ELR (cell line): ENCODE data around the gene ADGB.

Experiments
- DNase-seq: peaks from one replicate; pipeline ENCODE4 v3.0.0-alpha.2; 2015; ENCODE audit warnings: low read depth

The ADGB gene

GRCh38 chr6:146634022-146634421, 35.2 kb downstream of the ADGB start:
- DNase-seq = no peak

DNA sequence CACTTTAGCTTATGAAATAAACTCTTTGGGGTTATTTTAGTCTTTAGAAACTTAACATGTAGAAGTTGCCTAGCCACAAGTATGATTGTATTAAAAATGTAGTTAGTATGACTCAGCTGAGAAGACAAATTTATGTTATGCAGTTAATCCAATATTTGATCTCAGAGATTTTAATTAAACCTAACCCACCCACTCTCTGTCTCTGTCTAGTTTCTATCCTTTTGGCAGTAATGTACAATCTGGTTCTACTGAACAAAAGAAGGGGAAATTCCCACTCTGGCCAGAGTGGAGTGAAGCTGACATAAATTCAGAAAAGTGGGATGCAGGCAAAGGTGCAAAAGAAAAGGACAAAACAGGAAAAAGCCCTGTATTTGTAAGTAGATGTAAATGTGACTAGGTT, 36.4 kb downstream of the ADGB start:
- DNase-seq = no peak

DNA sequence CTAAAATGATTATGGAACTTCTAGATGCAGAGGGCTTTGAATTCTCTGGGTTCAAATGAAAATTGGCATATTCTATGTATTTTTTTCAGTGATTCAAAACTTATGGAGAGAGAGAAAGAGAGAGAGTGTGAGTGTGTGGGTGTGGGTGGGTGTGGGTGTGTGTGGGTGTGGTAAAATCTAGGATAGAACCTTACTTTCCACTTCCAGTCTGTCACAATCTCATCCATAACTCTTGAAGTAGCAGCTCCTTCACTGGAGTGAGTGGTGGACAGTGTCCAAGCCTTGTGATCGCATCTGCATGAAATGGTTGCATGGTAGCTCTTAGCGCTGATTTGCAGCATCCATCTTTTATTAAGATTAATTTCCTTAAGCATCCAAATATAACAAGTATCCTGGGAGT, 37.7 kb downstream of the ADGB start:
- DNase-seq = no peak

- DNase-seq = no peak
Measured at GRCh38 chr6:146642921-146643320, 44.1 kb downstream of the ADGB start.

GRCh38 chr6:146650799-146651481, 52.2 kb downstream of the ADGB start:
- peak; percentile 8 for DNase-seq

DNA sequence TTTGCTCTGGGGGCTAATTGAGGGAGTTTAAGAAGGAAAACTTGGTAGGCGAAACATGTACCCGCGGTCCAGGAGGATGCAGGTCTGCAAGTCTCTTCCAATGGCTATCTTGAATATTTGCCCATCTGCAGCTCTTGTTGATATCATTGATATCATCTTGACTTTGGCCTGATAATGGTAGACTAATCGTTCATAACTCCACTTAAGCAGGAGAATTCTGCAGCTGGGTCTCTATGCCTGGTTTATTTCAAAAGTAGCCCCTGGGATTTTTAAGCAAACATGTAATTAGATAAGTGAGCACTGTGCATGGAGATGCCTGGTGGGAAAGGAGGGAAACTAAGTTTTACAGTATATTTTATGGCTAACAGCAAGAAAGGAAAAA, 52.7 kb downstream of the ADGB start:
- no peak for DNase-seq

DNA sequence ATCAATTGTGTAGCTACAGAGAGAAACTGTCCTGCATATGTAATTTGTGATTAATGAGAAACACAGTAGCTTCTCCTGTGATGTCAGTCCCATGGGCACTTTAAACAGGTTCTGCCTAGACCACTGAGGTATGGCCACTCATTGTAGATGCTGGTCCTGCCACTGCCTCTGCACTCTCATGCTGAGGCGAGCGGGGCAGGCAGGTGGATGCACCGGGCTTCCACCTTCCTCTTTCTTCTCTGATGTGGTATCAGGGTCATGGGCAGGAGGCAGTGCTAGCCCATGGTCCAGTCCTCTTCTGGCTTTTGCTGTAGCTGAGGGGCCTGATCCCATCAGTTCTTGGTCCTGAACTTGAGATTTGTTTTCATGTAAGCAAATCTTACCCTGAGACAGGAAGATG, 58.7 kb downstream of the ADGB start:
- no peak for DNase-seq

DNA sequence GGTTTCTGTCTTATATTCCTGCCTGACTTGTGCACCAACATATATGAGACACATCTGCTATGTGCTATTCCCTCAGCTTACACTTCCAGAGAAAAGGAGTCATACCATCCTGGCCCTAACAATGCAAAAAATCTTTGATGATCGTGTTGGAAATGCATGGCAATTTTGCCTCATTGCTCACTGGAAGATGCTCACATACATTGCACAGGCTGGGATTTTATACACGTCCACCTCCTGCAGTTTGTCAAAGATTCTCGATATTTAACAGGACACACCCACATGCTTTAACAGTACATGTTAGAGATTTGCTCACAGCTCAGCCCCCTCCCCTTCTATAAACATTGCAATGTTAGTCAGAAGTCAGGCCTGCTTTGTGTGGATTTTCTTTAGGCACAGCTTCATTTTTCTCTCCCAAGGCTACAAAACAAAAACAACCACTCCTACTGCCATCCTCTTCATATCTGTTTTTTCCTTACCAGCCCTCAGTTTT, 66.1 kb downstream of the ADGB start:
- peak; percentile 9 for DNase-seq

DNA sequence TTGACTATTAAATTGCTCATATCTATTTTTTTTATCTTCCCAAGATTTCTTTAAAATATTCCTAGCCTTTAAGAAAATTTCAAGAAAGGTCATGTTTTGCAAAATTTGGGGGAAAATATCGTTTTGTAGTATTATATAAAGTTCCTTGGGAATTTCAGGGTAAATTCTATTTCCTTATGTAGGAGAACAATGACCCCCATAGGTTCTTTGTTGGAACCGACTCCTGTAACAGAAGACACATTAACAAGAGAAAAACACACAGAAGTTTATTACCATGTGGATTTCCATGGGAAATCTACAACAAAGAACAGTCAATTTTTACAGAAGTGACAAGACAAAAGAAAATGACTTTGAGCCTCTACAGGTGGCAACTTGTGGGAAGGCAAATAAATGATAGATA, 68.1 kb downstream of the ADGB start:
- no peak for DNase-seq

GRCh38 chr6:146670161-146670560, 71.4 kb downstream of the ADGB start:
- DNase-seq = peak; percentile 29

DNA sequence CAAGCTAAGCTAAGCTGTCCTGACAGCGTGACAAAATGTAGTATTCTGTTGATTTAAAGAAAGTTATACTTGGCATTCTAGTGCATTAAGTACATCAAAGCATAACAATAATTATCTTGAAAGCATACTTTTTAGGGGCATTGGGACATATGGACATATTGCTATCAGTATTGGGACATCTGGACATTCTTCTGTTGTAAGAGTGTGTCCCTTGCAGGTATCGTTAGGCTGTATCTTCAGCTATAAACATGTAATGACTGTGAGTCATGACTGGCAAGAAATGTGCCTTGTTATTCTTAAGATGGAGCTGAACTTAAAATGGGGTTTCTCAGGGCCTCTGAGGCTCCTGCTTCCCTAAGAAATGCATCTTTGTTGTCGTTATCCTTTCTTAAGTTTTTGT, 74.3 kb downstream of the ADGB start:
- no peak for DNase-seq

DNA sequence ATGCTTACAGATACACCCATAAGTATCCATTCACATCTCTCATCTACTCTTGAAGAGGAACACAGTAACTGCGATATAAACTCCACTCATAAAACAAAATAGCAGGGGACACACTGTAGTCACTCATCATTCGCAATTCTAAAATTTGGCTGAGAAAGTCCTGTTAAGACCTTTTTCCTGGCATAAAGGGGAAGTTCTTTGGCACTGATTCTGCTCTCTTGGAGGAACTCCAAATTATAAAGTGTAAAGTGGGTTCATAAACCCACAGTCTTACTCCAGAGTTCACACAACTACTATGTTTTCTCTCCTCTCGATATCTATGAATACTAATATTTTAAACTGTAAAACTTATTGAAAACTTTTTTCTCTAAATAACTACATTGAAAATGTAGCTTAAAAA, 80.6 kb downstream of the ADGB start:
- DNase-seq = no peak

GRCh38 chr6:146682919-146683318, 84.1 kb downstream of the ADGB start:
- DNase-seq = no peak

DNA sequence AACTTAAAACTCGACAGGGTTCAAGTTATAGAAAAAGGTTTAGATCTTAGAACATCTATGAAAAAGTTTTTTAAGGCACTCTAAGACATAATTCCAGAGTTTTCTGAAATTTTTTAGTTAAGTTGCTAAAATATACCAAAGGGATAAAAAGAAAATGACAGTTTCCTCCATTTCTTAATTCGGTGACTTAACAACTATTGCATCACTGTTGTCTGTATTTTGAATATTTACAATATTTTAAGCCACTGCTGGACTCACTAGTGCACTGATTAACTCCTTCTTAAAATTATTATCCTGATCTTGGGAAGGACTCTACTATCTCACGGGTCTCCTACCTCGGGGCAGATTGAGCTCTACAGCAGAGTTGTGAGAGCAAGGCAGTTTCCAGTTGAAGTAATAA, 91.0 kb downstream of the ADGB start:
- no peak for DNase-seq

DNA sequence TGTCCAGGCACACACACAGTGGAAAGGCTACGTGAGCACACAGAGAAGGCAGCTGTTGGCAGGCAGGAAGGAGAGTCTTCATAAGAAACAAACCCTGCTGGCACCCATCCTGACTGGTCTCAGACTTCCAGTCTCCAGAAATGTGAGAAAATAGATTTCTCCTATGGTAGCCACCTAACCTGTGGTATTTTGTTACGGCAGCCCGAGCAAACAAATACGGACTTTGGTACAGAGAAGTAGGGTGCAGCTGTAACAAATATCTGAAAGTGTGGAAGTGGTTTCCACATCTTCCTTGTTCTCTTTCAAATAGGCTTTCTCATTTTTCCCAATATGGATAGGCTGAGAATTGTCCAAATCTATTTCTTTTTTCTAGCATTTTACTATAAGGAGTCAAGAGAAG, 94.6 kb downstream of the ADGB start:
- no peak for DNase-seq

- no peak for DNase-seq
Measured at GRCh38 chr6:146697921-146698320, 99.1 kb downstream of the ADGB start.

GRCh38 chr6:146700078-146700686, 101.4 kb downstream of the ADGB start:
- DNase-seq = peak; percentile 87

- DNase-seq = no peak
Measured at GRCh38 chr6:146701632-146702031, 102.9 kb downstream of the ADGB start.

DNA sequence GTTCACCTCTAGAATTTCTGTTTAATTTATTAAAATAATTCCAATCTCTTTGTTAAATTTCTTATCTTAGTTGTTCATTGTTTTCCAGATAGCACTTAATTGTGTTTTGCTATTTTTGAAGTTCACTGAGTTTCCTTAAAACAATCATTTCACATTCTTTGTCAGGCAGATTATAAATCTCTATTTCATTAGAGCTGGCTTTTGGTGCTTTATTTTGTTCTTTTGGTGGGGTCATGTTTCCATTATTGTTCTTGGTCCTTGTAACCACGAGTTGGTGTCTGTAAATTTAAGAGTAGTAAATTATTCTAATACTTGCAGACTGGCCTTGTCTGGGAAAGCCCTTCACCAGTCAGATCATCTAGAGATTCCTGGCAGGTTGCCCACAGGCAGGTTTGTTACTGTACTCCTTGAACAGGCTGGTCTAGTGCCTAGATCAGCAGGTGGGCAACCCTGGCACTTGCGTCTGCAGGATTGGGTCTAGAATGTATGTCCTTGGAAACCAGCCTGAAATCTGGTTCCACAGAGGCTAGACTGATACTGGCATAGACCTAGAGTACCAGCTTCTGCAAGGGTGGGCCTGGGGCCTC, 110.4 kb downstream of the ADGB start:
- DNase-seq = no peak

GRCh38 chr6:146719387-146719786, 120.6 kb downstream of the ADGB start:
- no peak for DNase-seq

- no peak for DNase-seq
Measured at GRCh38 chr6:146739696-146740095, 140.9 kb downstream of the ADGB start.

DNA sequence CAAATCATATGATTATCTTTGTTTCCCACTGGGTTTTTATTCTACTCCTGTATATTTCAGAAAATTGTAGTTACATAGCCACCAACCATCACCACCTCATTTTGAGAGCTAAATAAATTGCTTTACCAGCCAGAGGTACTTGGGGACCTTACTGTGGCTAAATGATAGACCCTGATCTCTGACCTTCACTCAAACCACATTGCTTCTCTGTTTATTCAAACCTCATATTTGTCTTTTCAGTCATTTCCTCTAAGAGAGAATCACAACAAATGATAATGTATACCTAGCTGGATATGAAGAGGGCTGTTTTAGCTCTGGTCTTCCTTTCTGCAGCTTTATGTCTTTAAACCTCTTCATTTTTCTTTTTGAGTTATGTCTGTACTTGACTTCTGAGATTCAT, 142.8 kb downstream of the ADGB start:
- peak; percentile 76 for DNase-seq

GRCh38 chr6:146753306-146753705, 154.5 kb downstream of the ADGB start:
- DNase-seq = no peak

- no peak for DNase-seq
Measured at GRCh38 chr6:146767632-146768031, 168.9 kb downstream of the ADGB start.
